GM20000 (cell line): ENCODE data around the gene ZNF362.

Experiments
- DNase-seq: peaks from one replicate; pipeline ENCODE4 v3.0.0; 2012; ENCODE audit warnings: low spot score
- CTCF ChIP-seq: IDR thresholded peaks from 2 replicates; pipeline ENCODE4 v1.5.1; 2012; ENCODE audit warnings: mild to moderate bottlenecking, control low read depth; ENCODE audit errors: extremely low read depth, missing control alignments

Gene ZNF362

GRCh38 chr1:33273961-33274371, 17.7 kb downstream of the ZNF362 start:
- DNase-seq: no peak
- TF ChIP-seq CTCF: no peak

- TF ChIP-seq CTCF: no peak
- DNase-seq: no peak
Measured at GRCh38 chr1:33274446-33274845, 18.2 kb downstream of the ZNF362 start.

GRCh38 chr1:33275195-33275594, 18.9 kb downstream of the ZNF362 start:
- no peak for TF ChIP-seq CTCF
- no peak for DNase-seq

- no peak for DNase-seq
- no peak for TF ChIP-seq CTCF
Measured at GRCh38 chr1:33275706-33276572, 19.6 kb downstream of the ZNF362 start.

- no peak for DNase-seq
- no peak for TF ChIP-seq CTCF
Measured at GRCh38 chr1:33276573-33277298, 20.4 kb downstream of the ZNF362 start.

- TF ChIP-seq CTCF: no peak
- no peak for DNase-seq
Measured at GRCh38 chr1:33277488-33278084, 21.3 kb downstream of the ZNF362 start.
